K562 (cell line): Measurements from ENCODE around the gene ANO2. TPM values are rescaled to one million over a fixed set of nuclear protein-coding genes. Genes with fewer than 3 reads are reported as not detected.

Experiments
- ATAC-seq: fragments of 200-7000 bp; cut with Tn5 transposase; 3 replicates; pipeline ENCODE4 v1.9.1; 2020; ENCODE audit warnings: moderate library complexity
- BruUV-seq: library from RNA; stranded (reverse); fragments of 400-500 nt; replicated peaks from 2 replicates; lab custom pipeline; 2021; lab: Mats Ljungman, UMichigan
- CTCF ChIA-PET: fragments of 300-600 bp; formaldehyde crosslinking; extraction: SDS; loops from one replicate; lab custom pipeline; 2021; ENCODE audit warnings: low intra/inter-chr PET ratio; lab: Yijun Ruan, JAX
- POLR2A ChIA-PET: fragments of 300-600, 350-650 bp; sonication (Branson Sonifier 250); formaldehyde crosslinking; extraction: SDS; loops from one replicate; lab custom pipeline; 2021; ENCODE audit warnings: antibody characterized with exemption, inconsistent platforms; lab: Yijun Ruan, JAX
- DNase-seq, 4 experiments: peaks; one replicate each; pipeline versions ENCODE4 v3.0.0 to v3.0.0-alpha.2; 2011 to 2018; ENCODE audit warnings: low spot score in 3 of 4, mixed read lengths in 3 of 4; ENCODE audit errors: extremely low read depth in 1 of 4
- FAIRE-seq: peaks from 2 replicates; lab custom pipeline; 2011; peaks lifted over from hg19 to GRCh38; lab: Jason Lieb, UNC
- H2AFZ ChIP-seq: 2 replicates; pipeline ENCODE4 v1.6.0; 2011; ENCODE audit warnings: low read depth, low read length, control low read depth, inconsistent platforms
- H3K27ac ChIP-seq: fragments of 200-600 bp; 3 replicates; pipeline ENCODE4 v1.8.0; 2011; ENCODE audit warnings: low read depth, mild to moderate bottlenecking, control low read depth, inconsistent platforms, low read length, moderate library complexity, mixed read lengths; ENCODE audit errors: extremely low read depth
- H3K27me3 ChIP-seq, 2 experiments: fragments of 300-600 bp in 1 of 2; 2 replicates in 1 of 2; 3 replicates in 1 of 2; pipeline versions ENCODE4 v1.6.0 to v1.8.0; 2011; ENCODE audit warnings: inconsistent platforms in 2 of 2, low read length in 2 of 2, mild to moderate bottlenecking in 1 of 2, mixed read lengths in 1 of 2, moderate library complexity in 1 of 2; ENCODE audit not compliant: control insufficient read depth in 2 of 2, insufficient read depth in 2 of 2
- H3K36me3 ChIP-seq: fragments of 300-600 bp; 3 replicates; pipeline ENCODE4 v1.8.0; 2011; ENCODE audit warnings: mild to moderate bottlenecking, low read length, inconsistent platforms; ENCODE audit not compliant: control insufficient read depth, insufficient read depth
- H3K4me1 ChIP-seq, 2 experiments: fragments of 200-600 bp in 1 of 2; replicated peaks in 1 of 2; 2 replicates in 1 of 2; 3 replicates in 1 of 2; pipeline versions ENCODE4 v1.5.1 to v1.8.0; 2011; ENCODE audit warnings: inconsistent platforms in 2 of 2, low read length in 2 of 2, mild to moderate bottlenecking in 1 of 2, mixed read lengths in 1 of 2, moderate library complexity in 1 of 2; ENCODE audit not compliant: control insufficient read depth in 2 of 2, insufficient read depth in 2 of 2
- H3K4me2 ChIP-seq: 2 replicates; pipeline ENCODE4 v1.6.1; 2011; ENCODE audit warnings: low read length, control low read depth, inconsistent platforms, mixed read lengths; ENCODE audit not compliant: insufficient read depth
- H3K4me3 ChIP-seq: fragments of 200-600 bp; sonication (generic), shearing (Covaris generic); 2 replicates; pipeline ENCODE4 v1.5.1; 2016; ENCODE audit warnings: control low read depth, inconsistent platforms
- H3K79me2 ChIP-seq: fragments of 200-600 bp; 3 replicates; pipeline ENCODE4 v1.8.0; 2011; ENCODE audit warnings: low read length, inconsistent platforms; ENCODE audit not compliant: control insufficient read depth, insufficient read depth
- H3K9ac ChIP-seq, 2 experiments: 2 replicates each; pipeline versions ENCODE4 v1.6.0 to v1.6.1; 2011; ENCODE audit warnings: low read depth in 2 of 2, low read length in 2 of 2, control low read depth in 1 of 2, inconsistent platforms in 1 of 2, mild to moderate bottlenecking in 1 of 2, mixed read lengths in 1 of 2; ENCODE audit not compliant: insufficient read depth in 1 of 2
- H3K9me1 ChIP-seq: one replicate; pipeline ENCODE4 v1.6.0; 2011; ENCODE audit warnings: inconsistent platforms, mild to moderate bottlenecking, low read length, moderate library complexity; ENCODE audit not compliant: control insufficient read depth, insufficient read depth
- H3K9me3 ChIP-seq: replicated peaks from 2 replicates; pipeline ENCODE4 v1.5.1; 2011; ENCODE audit warnings: low read depth, low read length, inconsistent platforms; ENCODE audit not compliant: control insufficient read depth, insufficient read depth
- H4K20me1 ChIP-seq: replicated peaks from 2 replicates; pipeline ENCODE4 v1.6.1; 2011; ENCODE audit warnings: low read length, inconsistent platforms, mixed read lengths; ENCODE audit not compliant: control insufficient read depth, insufficient read depth
- HDAC2 ChIP-seq: fragments of 450-650 bp; IDR thresholded peaks from 2 replicates; pipeline ENCODE4 v1.6.1; 2016; ENCODE audit warnings: mild to moderate bottlenecking
- STAG1 ChIP-seq: sonication (generic); formaldehyde crosslinking; IDR thresholded peaks from 2 replicates; pipeline ENCODE4 v1.5.0; 2020; ENCODE audit warnings: missing genetic modification reagents, borderline replicate concordance
- TCF7 ChIP-seq: sonication (generic); IDR thresholded peaks from 2 replicates; pipeline ENCODE4 v1.6.1; 2016; ENCODE audit warnings: antibody characterized with exemption, borderline replicate concordance
- ZNF318 ChIP-seq, 2 experiments: fragments of 450-650 bp; IDR thresholded peaks; 2 replicates each; pipeline ENCODE4 v1.6.1; 2016; ENCODE audit warnings: mild to moderate bottlenecking in 2 of 2, borderline replicate concordance in 1 of 2, low read depth in 1 of 2, moderate library complexity in 1 of 2
- WGBS: fragments of 100-300 bp; shearing (Covaris generic); methylation state at CpG from one replicate; pipeline ENCODE4 v1.1.6; 2016; ENCODE audit warnings: low coverage, mixed read lengths; ENCODE audit not compliant: insufficient coverage; ENCODE audit errors: missing lambda C conversion rate; 5-methylcytosine and 5-hydroxymethylcytosine counted together
- in situ Hi-C: fragments of 300-500 bp; cut with MboI; formaldehyde crosslinking; loops from 4 replicates; pipeline ENCODE4 v1.15.0; 2018; ENCODE audit warnings: inconsistent platforms, mixed read lengths
- intact Hi-C: fragments of 100-400 bp; cut with micrococcal nuclease; formaldehyde crosslinking; loops from 2 replicates; pipeline ENCODE4 v1.14.2; 2022
- polyA plus RNA-seq, 8 experiments: library from polyadenylated mRNA; depleted of rRNA in 4 of 8; stranded (reverse) in 5 of 8; unstranded in 3 of 8; fragments of >200 nt; fragmentation: Nextera tagmentation in 2 of 8; fragmentation: Illumina TruSeq in 1 of 8; extraction: Ambion mirVana in 2 of 8; extraction: Trizol in 1 of 8; gene quantifications; 2 replicates each; pipeline versions ENCODE4 v1.2.1 to v1.2.3, GENCODE V29; 2011 to 2014; ENCODE audit warnings: inconsistent platforms in 1 of 8, missing spikeins in 1 of 8
- total RNA-seq, 7 experiments: library from RNA; depleted of rRNA in 6 of 7; stranded (reverse); fragments of >200 nt in 6 of 7; fragmentation: Illumina TruSeq in 2 of 7; extraction: Trizol in 2 of 7; gene quantifications; 2 replicates each; pipeline versions ENCODE4 v1.2.1 to v1.2.3, GENCODE V29; 2011 to 2021; ENCODE audit warnings: low replicate concordance in 1 of 7
- TF ChIP-seq, protein P1 (sequence below): fragments of 450-650 bp; IDR thresholded peaks from 2 replicates; pipeline ENCODE4 v1.6.1; 2017; ENCODE audit warnings: mild to moderate bottlenecking, moderate library complexity

ANO2 gene
- total and polyA plus RNA-seq, 9 of the 15 experiments (the other 6 are each of a cell fraction or from before 2014, with no cell fraction given), result 0.64 TPM; not detected in 8

- ATAC-seq, result no peak
- DNase-seq, result no peak
- intact Hi-C loops, result no loop called here
- H3K27me3 ChIP-seq, result peaks cover 0 to 28% of the 10 kb centered on the region in 2 experiments; a peak in 2 of 5 replicates
- no peaks in the 10 kb centered on the region for H3K36me3 ChIP-seq
- TF ChIP-seq STAG1 (no peak), HDAC2 (no peak)
- TF ChIP-seq, all 486 proteins: peak for 0
- H3K4me2 ChIP-seq, result no peak overlapping the region
- no peak overlapping the region for H3K4me3 ChIP-seq
- 4% methylated on average over 8 of the region's 8 CpGs for WGBS
- FAIRE-seq, result no peak
- in situ Hi-C loops, result no loop called here
- H4K20me1 ChIP-seq, result no peaks in the 10 kb centered on the region
- no TSS peak for BruUV-seq
- no peaks in the 10 kb centered on the region for H3K79me2 ChIP-seq
- no peaks in the 10 kb centered on the region for H3K9me1 ChIP-seq
- H2AFZ ChIP-seq, result no peak overlapping the region
- ChIA-PET POLR2A (interaction anchor here (0.6 kb wide), 1 partner anchor 77 kb away, joined by 3 read pairs; no protein-coding TSS in a partner anchor), CTCF (no interaction called here)
- no peaks in the 10 kb centered on the region for H3K4me1 ChIP-seq
- H3K9ac ChIP-seq, result no peak overlapping the region
- H3K9me3 ChIP-seq, result no peaks in the 10 kb centered on the region
- no peak overlapping the region for H3K27ac ChIP-seq
Observed at GRCh38 chr12:5972387-5972786, 27.3 kb upstream of the ANO2 start.

GRCh38 chr12:5971194-5971850, 26.3 kb upstream of the ANO2 start:
- no peak for DNase-seq
- no peak for ATAC-seq
- Histone ChIP-seq H3K36me3 (no peaks in the 10 kb centered on the region), H3K4me3 (no peak overlapping the region), H3K27ac (no peak overlapping the region), H3K9me3 (no peaks in the 10 kb centered on the region), H3K79me2 (no peaks in the 10 kb centered on the region), H4K20me1 (no peaks in the 10 kb centered on the region), H3K4me1 (no peaks in the 10 kb centered on the region), H2AFZ (no peak overlapping the region), H3K27me3 (peaks cover 0 to 28% of the 10 kb centered on the region in 2 experiments; a peak in 2 of 5 replicates), H3K4me2 (no peak overlapping the region), H3K9ac (no peak overlapping the region), H3K9me1 (no peaks in the 10 kb centered on the region)
- no peak for FAIRE-seq
- CTCF ChIA-PET, result no interaction called here
- POLR2A ChIA-PET, result no interaction called here
- 1% methylated on average over 10 of the region's 10 CpGs for WGBS
- in situ Hi-C loops (no loop called here), intact Hi-C loops (no loop called here)
- BruUV-seq, result no TSS peak
- TF ChIP-seq TCF7, result no peak
- TF ChIP-seq ZNF318 (IDR thresholded peaks at IDR 0.05; ENCODE audit: borderline replicate concordance in 1 of 2, low read depth in 1 of 2), result no peak
- TF ChIP-seq, protein P1, sequence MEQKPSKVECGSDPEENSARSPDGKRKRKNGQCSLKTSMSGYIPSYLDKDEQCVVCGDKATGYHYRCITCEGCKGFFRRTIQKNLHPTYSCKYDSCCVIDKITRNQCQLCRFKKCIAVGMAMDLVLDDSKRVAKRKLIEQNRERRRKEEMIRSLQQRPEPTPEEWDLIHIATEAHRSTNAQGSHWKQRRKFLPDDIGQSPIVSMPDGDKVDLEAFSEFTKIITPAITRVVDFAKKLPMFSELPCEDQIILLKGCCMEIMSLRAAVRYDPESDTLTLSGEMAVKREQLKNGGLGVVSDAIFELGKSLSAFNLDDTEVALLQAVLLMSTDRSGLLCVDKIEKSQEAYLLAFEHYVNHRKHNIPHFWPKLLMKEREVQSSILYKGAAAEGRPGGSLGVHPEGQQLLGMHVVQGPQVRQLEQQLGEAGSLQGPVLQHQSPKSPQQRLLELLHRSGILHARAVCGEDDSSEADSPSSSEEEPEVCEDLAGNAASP, result no peak
